RPMI7951 (cell line): Measurements from ENCODE around the gene OSTN. TPM values are rescaled to one million over a fixed set of nuclear protein-coding genes. Genes with fewer than 3 reads are reported as not detected.
"Not testable (repeated sequence)": the region's sequence is repeated elsewhere in the genome, so short reads cannot be mapped to it uniquely, and the experiment has no call there.

Experiments
- DNase-seq: peaks from one replicate; pipeline ENCODE4 v3.0.0-alpha.2; 2012; ENCODE audit warnings: low read depth
- total RNA-seq: library from RNA; depleted of rRNA; stranded (reverse); fragments of >200 nt; shearing (Covaris generic); gene quantifications from 2 replicates; pipeline ENCODE4 v1.2.3, GENCODE V29; 2014

Gene OSTN
- total RNA-seq, 1 experiment from 2014 or later, result not detected

GRCh38 chr3:191263850-191264249 lies 64.8 kb downstream of the OSTN start:
- peak; percentile 11 for DNase-seq

GRCh38 chr3:191268737-191269136 lies 69.7 kb downstream of the OSTN start:
- DNase-seq, result no peak

- DNase-seq, result peak; percentile 66
These were observed 70.4 kb downstream of the OSTN start for GRCh38 chr3:191269289-191270085.

- DNase-seq, result not testable (repeated sequence)
These were observed 76.2 kb downstream of the OSTN start for GRCh38 chr3:191275244-191275643.

GRCh38 chr3:191275751-191276150 lies 76.7 kb downstream of the OSTN start:
- DNase-seq, result no peak

- DNase-seq, result peak; percentile 11
These were observed 81.1 kb downstream of the OSTN start for GRCh38 chr3:191280111-191280510.

GRCh38 chr3:191280882-191281281 lies 81.8 kb downstream of the OSTN start:
- DNase-seq, result no peak

GRCh38 chr3:191282251-191283185 lies 83.5 kb downstream of the OSTN start:
- DNase-seq, result no peak

GRCh38 chr3:191283400-191283799 lies 84.4 kb downstream of the OSTN start:
- DNase-seq, result no peak

- DNase-seq, result peak; percentile 53
These were observed 91.4 kb downstream of the OSTN start for GRCh38 chr3:191290311-191291025.

- DNase-seq, result no peak
These were observed 93.4 kb downstream of the OSTN start for GRCh38 chr3:191292243-191293015.

GRCh38 chr3:191294291-191294690 lies 95.2 kb downstream of the OSTN start:
- DNase-seq, result no peak

GRCh38 chr3:191296041-191296541 lies 97.0 kb downstream of the OSTN start:
- no peak for DNase-seq

GRCh38 chr3:191298846-191299245 lies 99.8 kb downstream of the OSTN start:
- no peak for DNase-seq

- DNase-seq, result no peak
These were observed 101.4 kb downstream of the OSTN start for GRCh38 chr3:191300422-191300821.

- no peak for DNase-seq
These were observed 102.0 kb downstream of the OSTN start for GRCh38 chr3:191301017-191301416.

- DNase-seq, result no peak
These were observed 102.9 kb downstream of the OSTN start for GRCh38 chr3:191301782-191302411.

- no peak for DNase-seq
These were observed 103.4 kb downstream of the OSTN start for GRCh38 chr3:191302451-191302850.

GRCh38 chr3:191303596-191303995 lies 104.6 kb downstream of the OSTN start:
- peak; percentile 94 for DNase-seq

- DNase-seq, result no peak
These were observed 107.4 kb downstream of the OSTN start for GRCh38 chr3:191306428-191306827.

GRCh38 chr3:191307341-191307740 lies 108.3 kb downstream of the OSTN start:
- no peak for DNase-seq
